HG03432 (cell line): ENCODE measurements around the gene FAM219A.
"Not testable (repeated sequence)": the region's sequence is repeated elsewhere in the genome, so short reads cannot be mapped to it uniquely, and the experiment has no call there.

Experiments
- ATAC-seq: cut with Tn5 transposase; IDR thresholded peaks from one replicate; pipeline ENCODE4 v1.9.1; 2021; ENCODE audit warnings: mild to moderate bottlenecking, moderate library complexity; ENCODE audit not compliant: unreplicated experiment

The FAM219A gene

DNA sequence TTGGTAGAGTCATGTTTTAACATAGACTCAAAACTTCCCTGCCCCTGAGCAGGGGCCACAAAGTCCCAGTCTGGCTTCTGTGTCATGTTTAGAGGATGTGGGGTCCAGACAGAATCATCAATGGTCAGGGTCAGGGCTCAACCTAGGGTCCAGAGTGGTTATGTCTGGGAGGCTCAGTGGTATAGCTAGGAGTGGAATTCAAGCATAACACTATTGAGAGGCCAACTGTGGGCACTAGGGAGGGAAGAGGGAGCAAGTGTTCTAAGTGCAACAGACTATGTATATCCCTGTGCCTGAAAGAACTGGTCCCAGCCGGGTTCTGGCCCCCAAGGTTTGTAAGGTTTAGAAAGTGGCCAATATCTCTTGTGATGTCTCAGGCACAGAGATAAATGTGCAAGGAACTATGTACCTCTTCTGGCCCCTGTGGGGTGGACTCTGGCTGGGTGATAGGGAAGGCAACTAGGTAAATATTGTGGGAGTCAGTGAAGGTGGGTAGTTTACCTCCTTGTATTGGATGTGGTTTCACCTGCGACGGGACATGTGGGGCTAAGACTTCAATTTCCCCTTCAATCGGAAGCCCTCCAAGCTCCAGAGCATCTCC is 95.7 kb downstream of the FAM219A start:
- no peak for ATAC-seq

- not testable (repeated sequence) for ATAC-seq
These were observed 105.4 kb downstream of the FAM219A start for GRCh38 chr9:34352957-34353356.

DNA sequence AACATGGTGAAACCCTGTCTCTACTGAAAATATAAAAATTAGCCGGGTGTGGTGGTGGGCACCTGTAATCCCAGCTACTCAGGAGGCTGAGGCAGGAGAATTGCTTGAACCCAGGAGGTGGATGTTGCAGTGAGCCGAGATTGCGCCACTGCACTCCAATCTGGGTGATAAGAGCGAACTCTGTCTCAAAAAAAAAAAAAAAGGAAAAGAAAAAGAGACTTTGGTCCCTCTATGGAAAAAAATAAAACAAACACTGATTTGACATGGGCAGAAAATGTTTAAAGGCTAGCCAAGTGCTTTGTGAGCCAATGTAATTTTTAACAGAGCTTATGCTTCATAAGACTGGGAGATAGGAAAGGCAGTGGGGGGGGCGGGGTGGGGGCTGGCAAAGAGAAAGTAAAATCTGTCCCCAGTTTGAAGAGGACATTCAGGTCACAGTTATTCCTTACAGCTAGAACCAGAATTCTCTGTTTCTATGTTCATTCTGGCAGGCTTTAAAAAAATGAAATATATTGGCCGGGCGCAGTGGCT is 106.2 kb downstream of the FAM219A start:
- not testable (repeated sequence) for ATAC-seq

- no peak for ATAC-seq
These were observed 109.0 kb downstream of the FAM219A start for GRCh38 chr9:34349324-34349723.
